HT-29 (cell line): ENCODE data around the gene ABCG8. TPM values are rescaled to one million over a fixed set of nuclear protein-coding genes. Genes with fewer than 3 reads are reported as not detected.

Experiments used
- DNase-seq: peaks from one replicate; pipeline ENCODE4 v3.0.0-alpha.2; 2015; ENCODE audit warnings: low spot score
- total RNA-seq: library from RNA; depleted of rRNA; stranded (reverse); fragments of >200 nt; shearing (Covaris generic); gene quantifications from 2 replicates; pipeline ENCODE4 v1.2.3, GENCODE V29; 2014; rRNA removed

Gene ABCG8
- total RNA-seq = not detected in 2 replicates

- no peak for DNase-seq
These were observed at the start of gene ABCG8, which contains the start of gene ABCG5 for GRCh38 chr2:43838560-43839267. TSS of gene ABCG8 (plus strand) at chr2:43838971. CDS start at chr2:43839054, 83 bp downstream. TSS of gene ABCG5 (minus strand) at chr2:43838839. CDS start at chr2:43838679, 160 bp downstream.

- DNase-seq = no peak
These were observed 48.6 kb upstream of the ABCG8 start for GRCh38 chr2:43790147-43790546.

- no peak for DNase-seq
These were observed 47.6 kb upstream of the ABCG8 start for GRCh38 chr2:43791035-43791765.

- DNase-seq = no peak
These were observed 46.1 kb upstream of the ABCG8 start for GRCh38 chr2:43792653-43793052.

GRCh38 chr2:43794956-43795355 is 43.8 kb upstream of the ABCG8 start:
- DNase-seq = no peak

- DNase-seq = no peak
These were observed 42.6 kb upstream of the ABCG8 start for GRCh38 chr2:43796206-43796605.

GRCh38 chr2:43798300-43798699 is 40.5 kb upstream of the ABCG8 start:
- no peak for DNase-seq

- DNase-seq = no peak
These were observed 37.9 kb upstream of the ABCG8 start for GRCh38 chr2:43800894-43801293.

- DNase-seq = no peak
These were observed 36.6 kb upstream of the ABCG8 start for GRCh38 chr2:43802135-43802534.

- no peak for DNase-seq
These were observed 35.7 kb upstream of the ABCG8 start for GRCh38 chr2:43803113-43803512.

GRCh38 chr2:43806719-43807031 is 32.1 kb upstream of the ABCG8 start:
- no peak for DNase-seq

GRCh38 chr2:43810452-43810851 is 28.3 kb upstream of the ABCG8 start:
- no peak for DNase-seq

GRCh38 chr2:43810888-43811287 is 27.9 kb upstream of the ABCG8 start:
- DNase-seq = no peak

- DNase-seq = no peak
These were observed 26.8 kb upstream of the ABCG8 start for GRCh38 chr2:43812006-43812405.

GRCh38 chr2:43812947-43813346 is 25.8 kb upstream of the ABCG8 start:
- no peak for DNase-seq

- DNase-seq = no peak
These were observed 24.1 kb upstream of the ABCG8 start for GRCh38 chr2:43814711-43815110.

GRCh38 chr2:43818761-43819160 is 20.0 kb upstream of the ABCG8 start:
- DNase-seq = peak; percentile 66

- DNase-seq = no peak
These were observed 19.1 kb upstream of the ABCG8 start for GRCh38 chr2:43819491-43820163.

- DNase-seq = no peak
These were observed 15.9 kb upstream of the ABCG8 start for GRCh38 chr2:43822839-43823238.

GRCh38 chr2:43823751-43824150 is 15.0 kb upstream of the ABCG8 start:
- DNase-seq = no peak

GRCh38 chr2:43824512-43824911 is 14.3 kb upstream of the ABCG8 start:
- no peak for DNase-seq

- no peak for DNase-seq
These were observed 13.7 kb upstream of the ABCG8 start for GRCh38 chr2:43824951-43825493.
